ENCODE results near the gene MRPL12.
A peak's percentile ranks its signal among the peaks of the same experiment; 100 is the strongest.

Gene MRPL12

DNA sequence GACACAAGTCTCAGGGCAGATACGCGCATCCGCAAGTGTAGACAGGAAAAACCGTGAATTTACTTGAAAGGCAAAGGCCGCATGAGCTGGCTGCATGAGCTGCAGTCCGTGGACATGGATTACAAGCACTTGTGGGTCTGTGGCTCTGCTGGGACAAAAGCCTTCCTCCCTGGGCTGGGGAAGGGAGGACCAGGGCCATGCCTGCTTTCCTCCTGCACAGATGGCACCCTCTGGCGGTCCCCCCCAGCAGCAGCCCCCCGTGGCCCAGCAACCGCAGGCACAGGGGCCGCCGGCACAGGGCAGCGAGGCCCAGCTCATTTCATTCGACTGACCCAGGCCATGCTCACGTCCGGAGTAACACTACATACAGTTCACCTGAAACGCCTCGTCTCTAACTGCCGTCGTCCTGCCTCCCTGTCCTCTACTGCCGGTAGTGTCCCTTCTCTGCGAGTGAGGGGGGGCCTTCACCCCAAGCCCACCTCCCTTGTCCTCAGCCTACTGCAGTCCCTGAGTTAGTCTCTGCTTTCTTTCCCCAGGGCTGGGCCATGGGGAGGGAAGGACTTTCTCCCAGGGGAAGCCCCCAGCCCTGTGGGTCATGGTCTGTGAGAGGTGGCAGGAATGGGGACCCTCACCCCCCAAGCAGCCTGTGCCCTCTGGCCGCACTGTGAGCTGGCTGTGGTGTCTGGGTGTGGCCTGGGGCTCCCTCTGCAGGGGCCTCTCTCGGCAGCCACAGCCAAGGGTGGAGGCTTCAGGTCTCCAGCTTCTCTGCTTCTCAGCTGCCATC is 1.7 kb upstream of the MRPL12 start:
- DNase-seq (ENCODE audit: low read depth in 2 of 2) = no peak

DNA sequence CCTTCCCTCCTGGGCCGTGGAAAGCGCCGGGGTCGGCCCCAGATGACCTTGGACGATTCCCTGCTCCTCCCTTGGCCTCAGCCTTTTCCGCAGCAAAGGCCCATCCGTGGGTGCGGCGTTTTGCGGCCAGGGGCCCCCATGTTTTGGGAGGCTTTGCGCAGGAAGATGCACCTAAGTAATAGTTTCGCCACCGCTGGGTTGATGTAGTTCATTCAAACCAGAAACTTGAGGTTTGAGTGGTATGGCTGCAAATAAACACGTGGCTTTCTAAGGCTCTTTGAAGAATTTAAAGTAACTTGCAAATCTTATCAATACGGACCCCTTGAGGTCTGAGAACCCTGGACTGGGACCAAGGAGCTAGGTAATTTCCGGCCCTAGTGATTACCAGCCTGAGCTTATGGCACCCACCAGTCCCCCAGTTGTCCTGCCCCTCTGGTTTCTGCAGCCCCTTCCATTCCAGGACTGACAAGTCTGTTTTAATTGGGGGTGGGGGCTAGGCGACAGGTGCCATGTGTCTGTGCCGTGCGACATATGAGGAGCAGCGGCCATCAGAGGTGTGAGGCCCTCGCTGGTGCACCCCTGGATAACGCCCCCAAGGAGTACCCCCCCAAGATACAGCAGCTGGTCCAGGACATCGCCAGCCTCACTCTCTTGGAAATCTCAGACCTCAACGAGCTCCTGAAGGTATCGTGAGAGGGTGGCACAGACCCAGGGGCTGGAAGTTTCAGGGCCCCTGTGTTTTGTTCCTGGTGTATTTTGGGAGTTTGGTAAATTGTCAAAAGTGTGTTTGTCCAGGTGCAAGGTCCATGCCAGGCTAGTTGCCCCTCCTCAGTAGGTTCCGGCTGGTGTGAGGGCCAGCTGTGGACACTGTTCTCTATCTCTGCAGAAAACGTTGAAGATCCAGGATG is 834 bp downstream of the MRPL12 start:
- DNase-seq (ENCODE audit: low read depth in 2 of 2) = no peak

DNA sequence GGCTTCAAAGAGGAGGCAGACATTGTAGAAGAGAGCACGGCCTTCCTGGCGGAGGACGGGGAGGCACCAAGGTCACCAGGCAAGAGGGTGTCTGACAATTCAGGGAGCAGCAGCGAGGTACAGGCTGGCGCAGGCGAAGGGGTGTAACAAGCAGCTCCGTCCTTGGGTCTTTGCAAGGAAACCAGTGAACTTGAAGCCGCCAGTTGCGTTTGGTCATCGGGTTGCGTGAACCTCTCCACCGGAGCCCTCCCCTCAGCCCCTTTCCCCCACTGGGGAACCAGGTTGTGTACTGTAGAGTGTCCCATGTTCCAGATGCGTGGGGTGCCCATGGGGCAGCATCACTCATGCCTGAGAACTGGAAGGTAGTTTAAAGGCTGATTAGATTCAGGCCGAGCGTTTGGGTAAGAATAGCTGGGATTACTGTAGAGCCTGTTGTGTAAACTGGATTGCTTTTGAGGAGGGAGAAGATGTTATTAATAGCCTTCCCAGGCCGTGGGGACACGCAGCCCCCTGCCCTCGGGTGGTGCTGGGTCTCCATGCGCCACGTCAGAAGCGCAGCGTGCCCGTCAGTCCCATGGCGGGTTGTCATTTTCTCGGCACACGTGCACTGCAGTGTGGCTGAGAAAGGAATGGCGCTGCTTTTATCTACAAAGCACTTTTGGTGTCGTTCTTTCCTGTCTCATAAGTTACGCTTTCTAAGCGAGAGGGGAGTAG is 2.5 kb downstream of the MRPL12 start:
- no peak for DNase-seq (ENCODE audit: low read depth in 2 of 2)

DNA sequence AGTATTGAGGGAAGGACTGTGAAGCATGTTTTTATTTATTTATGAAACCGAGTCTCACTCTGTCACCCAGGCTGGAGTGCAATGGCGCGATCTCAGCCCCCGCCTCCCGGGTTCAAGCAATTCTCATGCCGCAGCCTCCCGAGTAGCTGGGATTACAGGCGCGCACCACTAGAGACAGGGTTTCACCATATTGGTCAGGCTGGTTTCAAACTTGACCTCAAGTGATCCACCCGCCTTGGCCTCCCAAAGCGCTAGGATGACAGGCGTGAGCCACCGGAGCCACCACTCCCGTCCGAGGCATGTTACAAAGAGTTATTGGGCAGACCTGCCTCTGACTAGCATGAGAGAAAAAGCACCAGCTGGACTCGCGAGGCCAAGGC is 3.1 kb downstream of the MRPL12 start:
- DNase-seq (ENCODE audit: low read depth in 2 of 2) = no peak

DNA sequence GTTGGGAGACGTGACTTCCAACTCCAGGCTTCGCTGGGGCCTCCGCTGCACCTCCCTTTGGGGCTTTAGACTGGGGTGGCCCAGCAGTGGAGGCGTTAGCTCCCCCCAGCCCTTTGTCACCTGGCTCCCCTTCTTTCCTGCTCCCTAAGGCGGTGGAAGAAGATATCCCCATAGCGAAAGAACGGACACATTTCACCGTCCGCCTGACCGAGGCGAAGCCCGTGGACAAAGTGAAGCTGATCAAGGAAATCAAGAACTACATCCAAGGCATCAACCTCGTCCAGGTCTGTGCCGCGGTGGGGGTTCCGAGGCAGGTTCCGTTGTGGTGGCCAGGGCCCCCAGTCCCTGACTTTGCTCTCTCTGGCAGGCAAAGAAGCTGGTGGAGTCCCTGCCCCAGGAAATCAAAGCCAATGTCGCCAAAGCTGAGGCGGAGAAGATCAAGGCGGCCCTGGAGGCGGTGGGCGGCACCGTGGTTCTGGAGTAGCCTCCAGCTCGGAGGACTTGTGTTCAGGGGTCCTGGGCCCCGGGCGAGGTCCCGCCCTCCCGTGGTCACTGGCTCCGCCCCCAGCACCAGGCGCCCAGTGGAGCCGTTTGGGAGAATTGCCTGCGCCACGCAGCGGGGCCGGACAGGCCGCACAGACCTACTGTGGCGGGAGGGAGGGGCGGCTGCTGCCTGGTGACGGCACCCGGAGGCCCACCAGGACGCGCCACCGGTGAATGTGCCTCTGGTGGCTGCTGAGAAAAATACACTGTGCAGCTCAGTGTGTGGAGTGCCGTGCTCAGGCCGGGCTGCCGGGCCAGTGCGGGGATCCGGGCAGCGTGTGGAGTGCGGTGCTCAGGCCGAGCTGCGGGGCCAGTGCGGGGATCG is 3.8 kb downstream of the MRPL12 start:
- DNase-seq (ENCODE audit: low read depth in 2 of 2) = no peak

DNA sequence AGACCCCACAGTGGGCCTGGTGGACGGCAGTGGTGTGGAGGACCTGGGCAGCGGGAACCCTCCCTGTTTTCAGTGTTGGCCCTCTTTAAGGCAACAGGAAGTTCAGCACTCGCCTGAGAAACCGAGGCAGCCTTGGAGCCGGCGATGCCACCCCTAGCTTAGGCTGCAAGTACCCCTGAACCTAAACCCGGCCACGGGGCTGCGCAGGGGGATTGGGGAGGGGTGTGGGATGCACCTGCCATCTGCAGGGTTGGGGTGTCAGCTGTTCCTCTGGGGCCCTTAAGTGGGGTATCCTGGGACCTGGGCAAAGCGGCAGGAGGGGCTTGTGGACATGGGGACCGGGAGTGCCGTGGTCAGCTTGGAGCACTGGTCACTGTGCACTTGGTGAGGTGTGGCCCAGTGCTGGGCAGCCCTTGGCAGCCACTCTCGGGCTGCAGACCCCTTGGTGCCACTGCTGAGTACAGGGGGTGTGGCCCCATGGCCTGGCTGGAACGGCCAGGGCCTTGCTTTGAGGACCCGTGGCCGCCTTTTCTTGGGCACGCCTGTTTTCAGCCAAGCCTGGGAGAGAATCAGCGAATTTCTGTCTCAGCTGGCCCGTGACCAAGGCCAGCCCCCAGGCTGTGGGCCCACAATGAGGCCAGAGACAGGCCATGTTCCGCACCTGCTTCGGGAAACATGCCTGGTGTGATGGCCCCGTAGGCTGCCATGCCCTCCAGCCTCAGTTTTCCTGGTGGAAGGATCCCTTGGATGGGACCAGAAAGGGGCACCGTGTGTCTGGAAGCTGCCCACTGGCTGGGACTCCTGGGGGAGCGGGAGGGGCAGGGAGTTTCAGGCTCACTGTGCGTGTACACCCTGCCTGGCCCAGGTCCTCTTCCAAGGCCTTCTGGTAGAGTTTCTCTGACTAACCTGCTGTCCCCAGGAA is 4.8 kb downstream of the MRPL12 start:
- no peak for DNase-seq (ENCODE audit: low read depth in 2 of 2)

DNA sequence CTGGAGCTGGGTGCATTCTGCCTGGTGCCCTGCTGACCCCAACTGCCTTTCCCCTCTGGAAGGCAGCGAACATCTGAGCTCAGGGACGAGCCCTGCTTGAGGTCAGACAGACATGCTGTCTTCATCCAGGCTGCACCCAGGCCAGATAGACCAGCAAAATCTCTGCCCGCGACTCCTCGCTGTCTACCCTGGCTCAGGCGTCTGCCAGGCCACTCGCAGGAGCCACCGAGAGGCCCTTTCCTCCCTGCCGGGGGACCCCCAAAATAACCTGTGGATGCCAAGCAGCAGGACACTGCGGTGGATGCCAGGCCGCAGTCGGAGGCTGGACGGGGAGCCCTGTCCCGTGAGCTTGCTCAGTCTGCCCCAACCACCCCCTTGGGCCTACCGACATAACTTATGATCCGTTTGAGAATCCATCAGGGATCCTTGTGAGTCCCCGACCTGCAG is 5.6 kb downstream of the MRPL12 start:
- no peak for DNase-seq (ENCODE audit: low read depth in 2 of 2)

DNA sequence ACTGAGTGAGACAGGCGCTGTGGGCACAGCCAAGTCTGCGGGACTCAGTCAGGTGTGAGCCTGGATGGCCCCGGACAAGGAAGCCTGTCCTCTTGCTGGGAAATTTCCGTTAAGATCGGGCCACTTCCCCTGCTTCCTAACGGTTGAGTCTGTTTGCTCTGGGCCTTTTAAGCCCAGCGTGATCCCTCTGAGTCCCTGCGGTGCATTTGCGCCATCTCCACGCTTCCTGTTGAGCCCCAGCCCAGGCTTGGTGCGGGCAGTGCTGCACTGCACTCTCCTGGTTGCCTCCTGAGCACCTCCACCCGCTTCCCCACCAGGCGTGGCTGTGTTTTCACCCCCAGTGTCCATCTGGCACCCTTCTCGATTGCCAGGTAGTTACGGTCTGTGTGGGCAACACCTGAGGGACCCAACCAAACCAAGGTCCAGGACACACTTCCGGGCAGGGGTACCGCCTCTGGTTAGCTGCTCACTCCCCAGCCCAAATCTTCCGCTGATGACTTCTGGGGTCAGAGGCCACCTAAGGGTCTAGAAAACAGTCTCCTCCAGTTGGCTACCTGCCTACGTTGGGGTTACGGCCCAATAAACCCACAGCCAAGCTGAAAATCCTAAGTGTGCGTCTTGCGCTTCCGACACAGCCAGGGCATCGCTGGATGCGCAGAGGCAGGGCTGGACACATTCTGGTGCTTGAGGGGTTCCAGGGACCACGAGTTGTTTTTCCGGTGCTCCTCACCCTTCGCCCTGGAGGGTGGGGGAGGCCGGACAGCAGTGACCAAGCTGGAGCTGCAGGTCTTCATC is 7.5 kb downstream of the MRPL12 start:
- no peak for DNase-seq (ENCODE audit: low read depth in 2 of 2)

DNA sequence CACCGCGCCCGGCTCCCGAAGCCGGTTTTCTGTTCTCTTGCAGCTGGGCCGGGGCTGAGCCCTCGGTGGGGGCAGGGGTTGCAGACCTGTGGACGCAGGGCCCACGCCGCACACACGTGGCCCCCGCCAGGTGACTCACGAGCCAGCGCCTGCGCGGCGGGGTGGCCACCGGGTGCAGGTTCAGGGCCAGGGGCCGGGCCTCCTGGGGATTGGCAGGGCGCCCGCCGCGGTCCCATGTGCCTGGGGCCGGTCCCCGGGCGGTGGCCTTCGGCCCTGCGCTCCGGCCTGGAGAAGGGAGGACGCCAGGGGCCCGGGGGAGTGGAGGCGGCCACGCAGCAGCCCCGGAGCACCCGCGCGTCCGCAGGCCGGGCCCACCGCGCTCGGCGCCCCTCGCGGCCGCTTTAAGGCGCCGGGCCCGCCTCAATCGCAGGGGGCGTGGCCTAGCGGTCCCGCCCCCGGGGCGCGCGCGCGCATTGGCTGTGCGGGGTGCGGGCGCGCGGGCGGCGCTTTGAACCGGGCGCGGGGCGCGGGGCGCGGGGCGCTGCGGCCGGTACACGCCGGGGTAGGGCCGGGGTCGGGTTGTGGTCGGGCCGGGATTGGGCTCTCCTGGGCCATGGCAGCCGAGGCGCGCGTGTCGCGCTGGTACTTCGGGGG is 8.8 kb downstream of the MRPL12 start, which contains the start of gene SLC25A10:
Gene SLC25A10, plus strand, starts transcription at position 471 of the 654 bp plus-strand sequence. Its CDS starts 143 bp downstream, at position 614.
- peak; percentile 81 to 83 for DNase-seq (ENCODE audit: low read depth in 2 of 2)

DNA sequence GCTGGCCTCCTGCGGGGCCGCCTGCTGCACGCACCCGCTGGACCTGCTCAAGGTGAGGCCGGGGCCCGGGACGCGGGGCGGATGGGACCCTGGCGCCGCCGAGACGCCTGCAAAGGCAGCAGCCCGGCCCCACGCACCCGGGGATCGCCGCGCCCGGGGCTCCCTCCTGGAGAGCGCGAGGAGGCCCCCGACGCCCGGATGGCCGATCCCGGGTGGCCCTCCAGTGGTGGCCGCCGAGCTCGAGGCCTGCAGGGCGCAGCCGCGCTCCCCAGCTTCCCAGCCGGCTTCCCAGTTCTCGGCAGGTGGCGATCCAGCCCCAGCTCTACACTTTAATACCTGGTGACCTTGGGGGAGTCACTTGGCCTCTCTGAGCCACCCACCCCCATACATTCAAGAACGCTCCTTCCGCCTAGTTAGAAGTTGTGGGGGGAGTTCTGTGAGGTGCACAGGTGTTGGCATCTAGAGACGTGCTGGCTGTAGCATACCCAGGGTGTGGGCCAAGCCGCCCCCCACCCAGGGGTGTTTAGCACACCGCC is 9.4 kb downstream of the MRPL12 start:
- peak in 1 of 2 donors; percentile 21 for DNase-seq (ENCODE audit: low read depth in 2 of 2)

DNA sequence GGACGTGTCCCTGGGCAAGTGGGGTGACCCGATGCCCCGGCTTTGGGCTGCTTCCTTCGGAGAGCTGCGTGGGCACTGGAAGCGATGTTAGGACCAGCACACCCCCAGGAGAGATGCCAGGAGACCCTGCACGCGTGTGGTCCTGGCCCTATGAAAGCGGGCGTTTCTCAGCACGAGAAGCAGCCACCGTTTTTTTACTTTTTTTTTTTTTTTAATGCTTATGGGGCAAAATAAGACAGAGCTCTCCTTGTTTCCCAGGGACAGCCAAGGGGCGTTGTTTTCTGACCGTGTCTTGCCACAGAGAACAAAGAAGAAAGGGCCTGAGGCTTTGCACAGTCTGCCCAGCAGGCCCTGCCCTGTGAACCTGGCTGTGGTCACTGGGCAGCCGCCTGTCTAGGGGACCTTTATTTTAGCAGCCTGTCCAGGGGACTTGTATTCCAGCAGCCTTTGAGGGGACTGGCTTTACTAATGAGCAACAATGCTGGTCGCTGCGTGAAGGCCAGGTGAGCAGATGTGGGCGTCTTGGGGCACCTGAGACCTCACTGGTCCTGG is 9.9 kb downstream of the MRPL12 start:
- DNase-seq (ENCODE audit: low read depth in 2 of 2) = no peak

DNA sequence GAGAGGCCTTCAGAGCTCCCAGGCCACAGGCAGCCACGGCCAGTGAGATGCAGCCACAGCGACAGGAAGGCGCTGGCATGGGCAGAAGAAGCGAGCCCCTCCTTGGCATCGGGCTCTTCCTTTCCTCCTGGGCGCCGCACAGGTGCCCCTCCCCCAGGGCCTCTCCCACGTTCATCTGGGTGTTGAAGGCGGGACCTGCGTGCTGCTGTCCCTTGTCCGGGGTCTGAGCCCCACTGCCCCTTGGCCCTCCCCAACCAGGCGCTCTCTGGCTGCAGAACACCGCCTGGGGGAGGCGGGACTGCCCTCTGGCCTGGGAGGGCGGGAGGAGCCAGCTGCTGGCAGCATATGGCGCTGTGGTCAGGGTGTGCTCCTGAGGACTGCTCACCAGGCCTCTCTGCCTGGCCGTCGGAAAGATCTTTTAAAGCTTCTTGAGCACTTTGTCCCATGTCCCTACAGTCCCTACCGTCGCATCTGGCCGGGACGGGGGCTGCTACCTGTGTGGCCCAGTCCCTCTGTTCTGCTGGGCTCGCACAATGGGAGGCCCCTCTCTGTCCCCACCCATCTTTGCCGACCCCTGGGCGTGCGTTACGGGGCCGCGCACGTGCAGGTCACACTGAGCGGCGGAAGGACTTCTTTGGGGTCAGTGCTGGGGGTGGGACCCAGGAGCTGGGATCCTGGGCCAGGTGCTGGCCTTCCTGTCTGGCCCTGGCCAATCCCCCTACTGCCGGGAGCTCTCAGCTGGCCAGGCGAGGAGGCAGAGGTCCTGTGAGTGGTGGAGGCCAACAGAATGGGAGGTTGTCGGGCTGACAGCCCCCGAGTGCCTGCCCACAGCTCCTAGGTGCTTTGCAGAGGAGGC is 10.6 kb downstream of the MRPL12 start:
- DNase-seq (ENCODE audit: low read depth in 2 of 2) = no peak

DNA sequence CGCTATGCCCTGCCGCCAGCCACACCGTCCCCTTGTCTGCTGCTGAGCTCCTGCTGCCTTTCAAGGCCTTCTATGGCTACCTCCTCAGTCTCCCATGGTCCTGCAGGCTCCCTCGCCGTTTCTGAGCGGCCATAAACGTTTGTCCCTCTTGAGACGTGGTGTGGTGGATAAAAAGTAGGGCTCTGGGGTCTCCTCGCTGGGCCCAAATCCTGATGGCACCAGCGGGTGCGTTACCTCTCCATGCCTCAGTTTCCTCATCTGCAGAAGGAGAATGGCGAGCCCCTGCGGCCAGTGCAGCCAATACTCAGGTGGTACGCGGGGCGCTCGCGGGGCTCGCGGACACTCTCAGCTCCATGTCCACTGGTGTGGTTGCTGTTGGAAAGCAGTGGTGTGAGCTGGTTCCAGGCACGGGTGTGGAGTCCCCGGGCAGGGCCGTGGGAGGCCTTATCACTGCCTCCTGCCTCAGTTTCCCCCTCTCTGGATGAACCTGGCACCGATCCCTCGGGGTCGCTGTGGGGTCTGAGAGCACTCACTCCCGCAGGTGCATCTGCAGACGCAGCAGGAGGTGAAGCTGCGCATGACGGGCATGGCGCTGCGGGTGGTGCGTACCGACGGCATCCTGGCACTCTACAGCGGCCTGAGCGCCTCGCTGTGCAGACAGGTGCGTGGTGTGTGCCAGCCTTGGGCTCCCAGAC is 11.4 kb downstream of the MRPL12 start:
- no peak for DNase-seq (ENCODE audit: low read depth in 2 of 2)

DNA sequence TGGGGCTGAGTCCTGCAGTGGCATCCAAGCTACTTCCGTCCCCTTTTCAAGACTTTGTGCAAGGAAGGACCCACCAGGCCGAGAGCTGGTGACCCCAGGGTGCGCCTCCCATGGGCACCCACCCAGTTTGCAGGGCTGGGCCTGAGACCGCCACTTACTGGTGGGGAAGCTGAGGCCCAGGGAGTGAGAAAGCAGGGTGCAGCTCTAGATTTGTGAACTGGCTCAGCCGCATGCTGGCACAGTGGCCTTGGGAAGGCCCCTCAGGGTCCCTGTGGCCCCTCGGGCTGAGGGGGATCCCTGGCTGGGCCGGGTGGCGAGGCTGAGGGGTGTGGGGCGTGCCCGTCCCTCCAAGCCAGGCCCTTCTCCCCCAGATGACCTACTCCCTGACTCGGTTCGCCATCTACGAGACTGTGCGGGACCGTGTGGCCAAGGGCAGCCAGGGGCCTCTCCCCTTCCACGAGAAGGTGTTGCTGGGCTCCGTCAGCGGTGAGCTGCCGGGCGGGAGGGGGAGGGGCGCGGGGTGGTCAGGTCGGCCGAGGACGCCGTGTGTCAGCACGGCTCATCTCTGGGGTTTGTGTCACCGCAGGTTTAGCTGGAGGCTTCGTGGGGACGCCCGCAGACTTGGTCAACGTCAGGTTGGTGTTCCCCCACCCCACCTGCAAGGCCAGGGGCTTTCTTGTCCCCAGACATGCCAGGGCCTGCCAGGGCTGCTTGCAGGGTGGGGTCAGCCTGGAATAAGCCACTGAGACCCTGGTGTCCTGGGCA is 12.1 kb downstream of the MRPL12 start:
- no peak for DNase-seq (ENCODE audit: low read depth in 2 of 2)

DNA sequence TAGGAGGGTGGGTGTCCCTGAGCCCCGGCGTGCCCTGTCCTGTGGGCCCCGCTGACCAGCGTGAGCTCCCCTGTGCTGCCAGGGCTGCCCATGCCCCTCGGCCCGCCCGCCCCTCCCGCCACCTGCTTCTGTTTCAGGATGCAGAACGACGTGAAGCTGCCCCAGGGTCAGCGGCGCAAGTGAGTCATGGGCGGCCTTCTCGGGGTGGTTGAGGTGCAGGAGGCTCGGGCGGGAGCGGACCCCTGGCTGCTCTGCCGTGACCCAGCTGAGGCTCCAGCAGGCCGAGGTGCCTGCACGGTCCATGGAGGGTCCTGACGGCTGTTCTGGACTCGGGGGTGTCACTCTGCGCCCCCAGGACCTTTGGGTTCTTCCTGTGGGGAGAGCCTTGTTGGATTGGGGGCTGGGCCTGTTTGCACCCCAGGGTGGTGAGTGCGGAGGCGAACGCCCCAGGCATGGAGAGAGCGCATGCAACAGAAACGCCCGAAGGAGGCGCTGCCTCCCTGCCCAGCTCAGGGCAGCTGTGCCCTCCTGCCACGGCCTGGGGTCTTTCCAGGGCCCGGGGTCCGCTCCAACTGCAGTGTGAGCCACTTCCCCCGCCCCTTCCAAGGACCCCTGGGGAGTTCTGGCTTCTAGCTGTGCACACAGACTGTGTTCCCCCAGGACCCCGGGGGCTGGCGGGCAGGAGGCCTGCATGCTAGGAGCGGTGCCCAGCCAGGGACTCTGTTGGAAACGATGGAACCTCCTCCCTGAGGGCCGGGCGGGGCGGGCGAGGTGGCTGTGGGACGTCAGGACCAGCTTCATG is 12.9 kb downstream of the MRPL12 start:
- no peak for DNase-seq (ENCODE audit: low read depth in 2 of 2)
